OCI-LY7 (cell line): ENCODE measurements around the gene ABCC8.

Source experiments
- CTCF ChIP-seq: fragments of 200-600 bp; sonication (generic); conservative IDR thresholded peaks from 2 replicates; pipeline ENCODE4 v1.5.1; 2014; ENCODE audit warnings: mild to moderate bottlenecking, antibody characterized with exemption, low read length, moderate library complexity, mixed read lengths
- EZH2phosphoT487 ChIP-seq: fragments of 200-600 bp; sonication (generic); IDR thresholded peaks from 2 replicates; pipeline ENCODE4 v1.6.1; 2018; ENCODE audit warnings: low read depth, borderline replicate concordance, mild to moderate bottlenecking, mixed run types, antibody characterized with exemption, low read length, moderate library complexity, mixed read lengths

DNA sequence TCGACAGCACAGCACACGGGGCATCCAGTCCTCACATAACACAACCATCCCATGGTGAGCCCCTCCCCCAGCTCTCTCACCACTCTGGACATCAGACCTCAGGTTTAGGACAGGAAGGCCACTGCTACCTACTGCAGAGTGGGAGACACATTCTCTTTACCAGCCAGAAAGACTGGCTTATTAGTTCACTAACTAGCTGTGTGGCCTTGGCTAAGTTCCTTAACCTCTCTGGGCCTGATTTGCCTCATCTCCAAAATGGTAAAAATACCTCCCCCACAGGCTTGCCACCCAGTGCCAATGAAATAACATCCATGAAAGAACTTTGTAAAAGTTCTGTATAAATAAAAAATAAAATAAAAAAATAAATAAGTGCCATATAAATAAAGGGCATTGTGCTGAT, 35.5 kb upstream of the ABCC8 start:
- TF ChIP-seq CTCF: no peak
- TF ChIP-seq EZH2phosphoT487: no peak
